ENCODE data around the gene DNASE1L1. TPM values are rescaled to one million over a fixed set of nuclear protein-coding genes. Genes with fewer than 3 reads are reported as not detected.

DNASE1L1 gene
- total RNA-seq, 1 donor from 2014 or later, result 52.5 TPM

DNA sequence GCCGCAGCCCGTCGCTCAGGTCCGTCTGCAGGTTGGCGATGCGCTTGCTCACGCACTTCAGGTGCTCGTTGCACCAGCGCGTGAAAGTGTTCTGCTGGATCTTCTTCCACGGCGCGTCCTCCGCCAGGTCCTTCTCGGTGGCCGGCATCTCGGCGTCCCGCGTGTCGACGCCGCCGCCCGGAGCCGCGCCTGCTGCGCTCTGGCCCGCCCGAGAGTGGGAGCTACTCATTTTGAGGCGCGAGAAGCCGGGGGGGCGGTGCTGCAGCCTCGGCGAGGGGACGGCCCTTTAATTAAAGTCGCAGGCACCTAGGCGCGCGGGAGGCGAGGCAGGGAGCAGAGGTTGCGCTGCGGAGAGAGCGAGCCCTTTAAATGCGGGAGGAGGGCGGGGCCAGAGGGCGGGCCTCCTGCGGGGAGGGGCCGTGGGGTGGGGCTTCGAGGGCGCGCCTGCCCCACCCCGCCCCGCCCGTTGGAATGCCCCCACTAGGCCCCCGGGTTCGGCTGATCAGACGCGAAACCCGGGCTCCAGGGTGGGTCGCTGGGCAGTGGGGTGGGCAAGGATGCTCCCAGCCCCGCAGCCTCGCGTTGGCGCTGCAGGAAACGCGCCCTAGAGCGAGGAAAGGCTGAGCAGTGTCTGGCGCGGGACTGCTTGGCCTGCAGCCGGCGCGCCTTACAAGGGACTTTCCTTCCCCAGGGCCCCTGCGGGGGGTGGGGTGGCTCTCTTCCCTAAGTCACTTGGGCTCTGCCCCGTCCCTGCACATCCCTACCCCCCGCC lies 37.9 kb downstream of the DNASE1L1 start:
- Histone ChIP-seq H3K36me3 (peaks cover 39 to 66% of the 10 kb centered on the region in 2 donors), H3K4me1 (peaks cover 6 to 10% of the 10 kb centered on the region in 2 donors), H3K4me3 (peak overlapping the region; percentile 64 to 91), H3K27ac (peak overlapping the region; percentile 97), H3K9me3 (no peaks in the 10 kb centered on the region), H3K27me3 (no peaks in the 10 kb centered on the region)
- TF ChIP-seq, protein P1, sequence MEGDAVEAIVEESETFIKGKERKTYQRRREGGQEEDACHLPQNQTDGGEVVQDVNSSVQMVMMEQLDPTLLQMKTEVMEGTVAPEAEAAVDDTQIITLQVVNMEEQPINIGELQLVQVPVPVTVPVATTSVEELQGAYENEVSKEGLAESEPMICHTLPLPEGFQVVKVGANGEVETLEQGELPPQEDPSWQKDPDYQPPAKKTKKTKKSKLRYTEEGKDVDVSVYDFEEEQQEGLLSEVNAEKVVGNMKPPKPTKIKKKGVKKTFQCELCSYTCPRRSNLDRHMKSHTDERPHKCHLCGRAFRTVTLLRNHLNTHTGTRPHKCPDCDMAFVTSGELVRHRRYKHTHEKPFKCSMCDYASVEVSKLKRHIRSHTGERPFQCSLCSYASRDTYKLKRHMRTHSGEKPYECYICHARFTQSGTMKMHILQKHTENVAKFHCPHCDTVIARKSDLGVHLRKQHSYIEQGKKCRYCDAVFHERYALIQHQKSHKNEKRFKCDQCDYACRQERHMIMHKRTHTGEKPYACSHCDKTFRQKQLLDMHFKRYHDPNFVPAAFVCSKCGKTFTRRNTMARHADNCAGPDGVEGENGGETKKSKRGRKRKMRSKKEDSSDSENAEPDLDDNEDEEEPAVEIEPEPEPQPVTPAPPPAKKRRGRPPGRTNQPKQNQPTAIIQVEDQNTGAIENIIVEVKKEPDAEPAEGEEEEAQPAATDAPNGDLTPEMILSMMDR (IDR thresholded peaks at IDR 0.05), result no peak
- peak; percentile 78 to 95 for DNase-seq (ENCODE audit: low spot score in 2 of 2)
- intact Hi-C loops (cut with DNase I), result loop anchor here (10.0 kb wide), 1 partner anchor 896 kb away; the partner anchor contains the start of gene HAUS7

DNA sequence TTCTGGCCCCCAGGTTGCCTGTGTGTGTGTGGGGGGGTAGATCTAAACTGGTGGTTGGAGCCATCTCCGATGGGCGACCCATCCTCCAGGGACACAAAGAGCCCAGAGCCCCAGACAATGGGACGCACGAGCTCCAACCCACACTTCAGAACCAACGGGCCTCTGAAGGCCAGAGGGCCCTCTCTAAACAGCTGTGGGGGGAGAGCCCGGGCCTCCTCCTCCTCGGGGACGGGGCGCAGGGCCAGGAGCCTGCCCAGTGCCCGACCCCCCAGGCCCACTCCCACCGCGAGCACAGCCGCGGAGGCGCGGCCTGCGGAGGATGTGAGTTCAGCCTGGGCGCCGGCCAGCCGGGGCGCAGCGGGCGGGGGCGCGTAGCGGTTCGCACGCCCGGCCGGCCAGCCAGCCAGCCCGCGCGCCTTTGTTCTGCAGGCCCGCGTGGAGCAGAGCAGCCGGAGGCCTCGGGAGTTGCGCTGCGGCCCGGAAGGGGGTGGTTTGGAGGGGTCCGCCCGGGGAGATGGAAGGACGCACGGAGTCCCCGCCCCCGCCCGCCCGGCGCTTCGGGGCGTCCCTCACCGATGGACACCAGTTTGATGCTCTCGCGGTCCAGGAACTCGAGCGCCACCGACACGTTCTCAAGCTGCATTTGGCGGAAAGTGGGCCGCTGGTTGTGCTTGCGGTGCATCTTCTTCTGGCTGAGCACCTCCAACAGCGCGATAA lies 38.6 kb downstream of the DNASE1L1 start:
- intact Hi-C loops (cut with DNase I), result loop anchor here (10.0 kb wide), 1 partner anchor 896 kb away; the partner anchor contains the start of gene HAUS7
- H3K4me1 ChIP-seq, result peaks cover 7 to 12% of the 10 kb centered on the region in 2 donors
- TF ChIP-seq, protein P1 (IDR thresholded peaks at IDR 0.05), result no peak
- peaks cover 45 to 73% of the 10 kb centered on the region in 2 donors for H3K36me3 ChIP-seq
- H3K4me3 ChIP-seq, result peak overlapping the region; percentile 64 to 91
- H3K27me3 ChIP-seq, result no peaks in the 10 kb centered on the region
- peak overlapping the region; percentile 82 to 94 for H3K27ac ChIP-seq
- no peak for DNase-seq (ENCODE audit: low spot score in 2 of 2)
- no peaks in the 10 kb centered on the region for H3K9me3 ChIP-seq

DNA sequence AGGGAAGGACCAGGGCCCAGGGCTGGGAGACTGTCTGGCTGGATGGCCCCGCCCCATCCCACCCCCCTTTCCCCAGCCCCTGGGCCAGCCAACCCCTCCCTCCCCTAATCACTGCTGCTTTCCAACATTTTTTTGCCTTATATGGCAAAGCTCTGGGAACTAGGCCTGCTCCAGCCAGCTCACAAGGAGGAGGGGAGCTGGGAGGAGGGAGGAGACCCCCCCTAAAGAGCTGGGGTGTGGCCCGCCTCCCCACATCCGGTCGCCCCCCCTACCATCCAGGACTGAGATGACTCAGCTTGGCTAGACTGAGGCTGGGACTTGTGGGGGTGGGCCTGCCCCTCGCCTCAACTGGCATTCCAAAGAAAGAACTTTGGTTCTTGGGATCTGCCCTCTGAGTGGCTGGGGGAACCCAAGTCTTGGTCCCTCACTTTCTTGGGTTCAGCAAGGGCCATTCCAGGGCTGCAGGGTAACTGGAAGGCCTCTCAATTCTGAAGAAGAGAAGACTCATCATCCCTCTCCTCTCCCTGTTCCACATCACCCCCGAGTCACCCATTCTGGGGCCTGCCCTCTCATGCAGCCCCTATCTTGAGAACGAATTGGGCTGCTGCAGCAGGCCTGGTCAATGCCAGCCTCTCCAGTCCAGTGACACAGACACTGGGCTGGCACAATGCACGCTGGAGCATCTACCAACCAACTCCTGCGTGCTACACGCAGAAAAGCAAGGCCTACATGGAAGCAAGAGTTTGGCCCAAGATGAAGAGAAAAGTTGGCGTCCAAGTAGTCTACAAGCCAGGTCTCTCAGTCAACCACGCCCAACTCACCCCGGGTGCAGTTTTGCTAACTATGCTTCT lies 39.4 kb downstream of the DNASE1L1 start:
- H3K9me3 ChIP-seq, result no peaks in the 10 kb centered on the region
- intact Hi-C loops (cut with DNase I), result loop anchor here (10.0 kb wide), 1 partner anchor 895 kb away; the partner anchor contains the start of gene HAUS7
- peak overlapping the region; percentile 64 to 91 for H3K4me3 ChIP-seq
- H3K27ac ChIP-seq, result peak overlapping the region; percentile 91 to 94
- peaks cover 53 to 81% of the 10 kb centered on the region in 2 donors for H3K36me3 ChIP-seq
- TF ChIP-seq, protein P1 (IDR thresholded peaks at IDR 0.05), result no peak
- peak; percentile 56 to 90 for DNase-seq (ENCODE audit: low spot score in 2 of 2)
- peaks cover 7 to 12% of the 10 kb centered on the region in 2 donors for H3K4me1 ChIP-seq
- no peaks in the 10 kb centered on the region for H3K27me3 ChIP-seq

DNA sequence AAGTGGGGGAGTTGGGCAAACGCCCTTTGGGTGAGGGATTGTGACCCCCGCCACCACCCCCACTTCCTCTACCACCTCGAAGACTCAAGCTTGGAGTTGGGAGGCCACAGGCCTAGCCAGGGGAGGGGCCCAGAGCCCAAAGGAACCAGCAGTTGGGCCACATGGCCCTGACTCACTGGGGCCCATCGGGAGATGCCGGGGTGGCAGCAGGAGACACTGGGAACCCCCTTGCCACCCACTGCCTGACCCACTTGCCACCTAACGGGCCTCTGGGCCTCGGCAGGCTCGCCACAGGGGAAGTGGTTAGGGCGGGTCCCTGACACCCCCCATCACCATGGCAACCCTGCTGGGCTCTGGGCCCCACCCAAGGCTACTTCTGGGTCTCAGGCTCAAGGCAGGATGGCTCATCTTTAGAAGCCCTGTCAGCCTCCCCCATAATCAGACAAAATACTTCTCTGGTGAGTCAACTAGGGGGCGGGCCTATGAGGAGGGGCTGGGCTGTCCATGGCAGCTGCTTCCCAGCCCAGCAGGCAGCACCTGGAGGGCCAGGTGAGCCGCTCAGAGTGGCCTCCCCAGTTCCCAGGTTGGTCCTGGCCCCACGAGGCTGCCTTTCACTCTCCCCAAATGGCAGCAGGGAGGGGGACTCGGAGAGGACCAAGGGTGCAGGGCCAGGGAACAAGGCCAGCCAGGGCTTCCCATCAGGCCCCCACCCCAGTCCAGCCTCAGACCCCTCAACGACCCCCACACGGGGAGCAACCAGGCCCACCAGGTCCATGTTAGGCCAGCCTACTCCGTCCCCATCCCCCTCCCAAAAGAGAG lies 40.2 kb downstream of the DNASE1L1 start:
- Histone ChIP-seq H3K9me3 (no peaks in the 10 kb centered on the region), H3K36me3 (peaks cover 58 to 86% of the 10 kb centered on the region in 2 donors), H3K27me3 (no peaks in the 10 kb centered on the region), H3K4me3 (peak overlapping the region; percentile 64 to 91), H3K4me1 (peaks cover 7 to 12% of the 10 kb centered on the region in 2 donors), H3K27ac (peak overlapping the region; percentile 91 to 94)
- intact Hi-C loops (cut with DNase I), result no loop called here
- DNase-seq (ENCODE audit: low spot score in 2 of 2), result peak; percentile 64 to 92
- TF ChIP-seq, protein P1 (IDR thresholded peaks at IDR 0.05), result no peak
